NB4 (cell line): Measurements from ENCODE around the gene HHIPL1.
A peak's percentile ranks its signal among the peaks of the same experiment; 100 is the strongest.
"Not testable (repeated sequence)": the region's sequence is repeated elsewhere in the genome, so short reads cannot be mapped to it uniquely, and the experiment has no call there.

Source experiments
- DNase-seq: peaks from one replicate; pipeline ENCODE4 v3.0.0; 2010; ENCODE audit warnings: low read depth
- H3K4me3 ChIP-seq: one replicate; pipeline ENCODE4 v1.5.1; 2011; ENCODE audit warnings: mild to moderate bottlenecking, low read depth, low read length, moderate library complexity
- CTCF ChIP-seq: IDR thresholded peaks from one replicate; pipeline ENCODE4 v1.5.1; 2012; ENCODE audit warnings: low read depth, low read length
- MAX ChIP-seq: IDR thresholded peaks from 2 replicates; pipeline ENCODE4 v1.6.1; 2011; ENCODE audit warnings: low read depth, low read length
- MYC ChIP-seq: IDR thresholded peaks from 2 replicates; pipeline ENCODE4 v1.6.1; 2011; ENCODE audit warnings: low read depth, low read length
- POLR2A ChIP-seq: IDR thresholded peaks from 2 replicates; pipeline ENCODE4 v1.6.1; 2011; ENCODE audit warnings: mild to moderate bottlenecking; ENCODE audit not compliant: insufficient read length; ENCODE audit errors: extremely low read depth

HHIPL1 gene

DNA sequence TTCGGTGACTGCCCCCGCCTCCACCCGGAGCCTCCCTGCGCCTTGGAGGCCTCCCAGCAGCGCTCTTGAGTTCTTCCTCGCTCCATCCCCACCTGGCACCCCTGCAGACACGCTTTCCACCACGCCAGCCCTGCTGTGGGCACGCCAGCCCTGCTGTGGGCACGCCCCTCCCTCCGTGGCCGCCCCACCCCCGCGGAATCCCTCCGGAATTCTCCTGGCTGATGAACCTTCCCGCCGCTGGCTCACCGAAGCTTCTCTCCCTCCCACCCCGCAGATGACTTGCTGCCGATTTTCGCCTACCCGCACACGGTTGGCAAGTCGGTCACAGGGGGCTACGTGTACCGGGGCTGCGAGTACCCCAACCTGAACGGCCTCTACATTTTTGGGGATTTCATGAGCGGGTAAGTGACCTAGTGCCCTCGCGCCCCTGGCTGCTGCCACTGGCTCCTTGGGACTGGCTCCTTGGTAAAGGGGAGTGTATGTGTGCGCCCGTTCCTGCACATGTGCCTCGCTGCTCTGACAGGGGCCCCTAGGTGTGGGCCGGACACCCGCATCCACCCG lies 15.2 kb downstream of the HHIPL1 start:
- DNase-seq, result no peak
- TF ChIP-seq MYC (no peak), MAX (no peak)
- H3K4me3 ChIP-seq, result no peak overlapping the region

DNA sequence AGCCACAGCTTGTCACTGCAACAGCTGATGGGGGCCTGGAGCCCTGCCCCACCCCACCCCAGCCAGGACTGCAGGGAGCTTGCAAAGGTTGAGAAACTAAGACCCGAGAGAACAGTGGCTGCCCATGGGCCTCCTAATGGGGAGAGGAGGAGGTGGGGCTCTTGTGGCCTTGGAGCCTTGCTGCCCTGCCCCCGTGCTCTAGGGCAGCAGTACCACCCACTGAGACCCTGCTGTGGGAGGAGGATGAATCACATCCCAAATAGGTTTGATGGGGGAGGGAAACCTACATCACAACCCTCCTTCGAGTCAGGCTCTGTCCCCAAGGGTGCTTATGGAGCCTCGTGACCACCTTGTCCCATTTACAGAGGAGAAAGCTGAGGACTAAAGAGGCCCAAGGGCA lies 15.9 kb downstream of the HHIPL1 start:
- DNase-seq, result peak; percentile 76
- TF ChIP-seq MAX (no peak), MYC (no peak), CTCF (no peak), POLR2A (no peak)
- no peak overlapping the region for H3K4me3 ChIP-seq

DNA sequence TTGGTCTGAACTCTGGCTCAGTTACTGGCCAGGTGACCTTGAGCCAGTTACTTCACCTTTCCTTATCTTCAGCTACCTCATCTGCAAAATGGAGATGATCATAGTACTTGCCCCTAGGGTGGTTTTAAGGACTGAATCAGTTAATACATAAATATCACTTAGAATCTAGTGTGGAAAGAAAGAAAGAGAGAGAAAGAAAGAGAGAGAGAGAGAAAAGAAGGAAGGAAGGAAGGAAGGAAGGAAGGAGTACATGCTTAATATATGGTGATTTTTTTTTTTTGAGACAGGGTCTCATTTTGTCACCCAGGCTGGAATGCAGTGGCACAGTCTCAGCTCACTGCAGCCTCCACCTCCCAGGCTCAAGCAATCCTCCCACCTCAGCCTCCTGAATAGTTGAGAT lies 16.3 kb downstream of the HHIPL1 start:
- DNase-seq, H3K4me3 ChIP-seq: not testable (repeated sequence)

GRCh38 chr14:99662846-99663245 lies 17.9 kb downstream of the HHIPL1 start:
- no peak overlapping the region for H3K4me3 ChIP-seq
- no peak for DNase-seq
- no peak for TF ChIP-seq CTCF
- no peak for TF ChIP-seq MAX
- TF ChIP-seq POLR2A, result no peak

GRCh38 chr14:99663386-99664057 lies 18.6 kb downstream of the HHIPL1 start:
- TF ChIP-seq MAX (no peak), POLR2A (no peak), MYC (no peak), CTCF (no peak)
- H3K4me3 ChIP-seq, result no peak overlapping the region
- DNase-seq, result no peak

- DNase-seq, result no peak
- TF ChIP-seq CTCF, result no peak
- no peak for TF ChIP-seq MYC
- TF ChIP-seq POLR2A, result no peak
- TF ChIP-seq MAX, result no peak
- no peak overlapping the region for H3K4me3 ChIP-seq
Measured at GRCh38 chr14:99664058-99664936, 19.4 kb downstream of the HHIPL1 start.

- no peak for DNase-seq
- no peak overlapping the region for H3K4me3 ChIP-seq
- no peak for TF ChIP-seq POLR2A
- TF ChIP-seq MAX, result no peak
- TF ChIP-seq MYC, result no peak
- no peak for TF ChIP-seq CTCF
Measured at GRCh38 chr14:99664937-99665273, 20.0 kb downstream of the HHIPL1 start.
